Measurements from ENCODE around the gene FMO4. TPM values are rescaled to one million over a fixed set of nuclear protein-coding genes. Genes with fewer than 3 reads are reported as not detected.

FMO4 gene
- total RNA-seq, 1 donor from 2014 or later = 1.1 TPM

DNA sequence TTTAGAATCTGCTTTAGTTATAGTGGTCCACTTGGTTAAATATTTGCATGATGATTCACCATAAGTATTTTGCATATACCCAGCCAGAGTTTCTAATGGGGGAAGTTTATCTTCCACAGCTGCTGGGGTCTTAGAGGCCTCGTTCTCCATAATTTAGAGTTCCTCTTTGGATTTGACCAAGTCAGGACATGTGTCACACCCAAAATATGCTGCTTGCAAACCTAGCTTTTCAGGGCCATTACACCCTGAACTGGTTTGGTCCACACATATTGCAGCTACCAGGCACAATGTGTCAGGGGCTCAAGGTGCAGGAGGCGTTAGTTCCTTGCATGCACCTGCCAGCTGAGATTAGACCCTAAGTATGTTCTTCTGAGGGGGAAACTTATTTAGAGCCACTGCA, 17.1 kb upstream of the FMO4 start:
- no peaks in the 10 kb centered on the region for H3K36me3 ChIP-seq (ENCODE audit: insufficient read depth, low read length)
- no peak overlapping the region for H3K4me2 ChIP-seq (ENCODE audit: low read length)
- Mint-ChIP-seq H3K9me3 (ENCODE audit: unreplicated experiment) (peaks cover 13% of the 10 kb centered on the region), H3K36me3 (ENCODE audit: low read depth, unreplicated experiment) (peaks cover 3% of the 10 kb centered on the region), H3K27ac (ENCODE audit: unreplicated experiment) (no peak overlapping the region), H3K27me3 (ENCODE audit: low read depth, unreplicated experiment) (no peaks in the 10 kb centered on the region), H3K4me3 (ENCODE audit: unreplicated experiment) (no peak overlapping the region), H3K4me1 (ENCODE audit: low read depth, unreplicated experiment) (no peaks in the 10 kb centered on the region)
- DNase-seq (ENCODE audit: low read depth) (no peak), FAIRE-seq (no peak)
- H3K27ac ChIP-seq (ENCODE audit: low read depth, low read length) = no peak overlapping the region
- H3K79me2 ChIP-seq (ENCODE audit: insufficient read depth, low read length) = no peaks in the 10 kb centered on the region
- no peak overlapping the region for H3K9ac ChIP-seq (ENCODE audit: low read length)
- TF ChIP-seq, protein P1, sequence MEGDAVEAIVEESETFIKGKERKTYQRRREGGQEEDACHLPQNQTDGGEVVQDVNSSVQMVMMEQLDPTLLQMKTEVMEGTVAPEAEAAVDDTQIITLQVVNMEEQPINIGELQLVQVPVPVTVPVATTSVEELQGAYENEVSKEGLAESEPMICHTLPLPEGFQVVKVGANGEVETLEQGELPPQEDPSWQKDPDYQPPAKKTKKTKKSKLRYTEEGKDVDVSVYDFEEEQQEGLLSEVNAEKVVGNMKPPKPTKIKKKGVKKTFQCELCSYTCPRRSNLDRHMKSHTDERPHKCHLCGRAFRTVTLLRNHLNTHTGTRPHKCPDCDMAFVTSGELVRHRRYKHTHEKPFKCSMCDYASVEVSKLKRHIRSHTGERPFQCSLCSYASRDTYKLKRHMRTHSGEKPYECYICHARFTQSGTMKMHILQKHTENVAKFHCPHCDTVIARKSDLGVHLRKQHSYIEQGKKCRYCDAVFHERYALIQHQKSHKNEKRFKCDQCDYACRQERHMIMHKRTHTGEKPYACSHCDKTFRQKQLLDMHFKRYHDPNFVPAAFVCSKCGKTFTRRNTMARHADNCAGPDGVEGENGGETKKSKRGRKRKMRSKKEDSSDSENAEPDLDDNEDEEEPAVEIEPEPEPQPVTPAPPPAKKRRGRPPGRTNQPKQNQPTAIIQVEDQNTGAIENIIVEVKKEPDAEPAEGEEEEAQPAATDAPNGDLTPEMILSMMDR (IDR thresholded peaks at IDR 0.05; ENCODE audit: insufficient read depth, low read depth, low read length) = no peak
- H4K20me1 ChIP-seq (ENCODE audit: insufficient read depth, low read length) = no peaks in the 10 kb centered on the region
- no peak overlapping the region for H3K4me3 ChIP-seq (ENCODE audit: insufficient read depth, low read depth, low read length)
- peaks cover 4% of the 10 kb centered on the region for H3K9me3 ChIP-seq (ENCODE audit: insufficient read depth, low read depth, low read length)
- H2AFZ ChIP-seq (ENCODE audit: low read depth, low read length) = no peak overlapping the region
- no peaks in the 10 kb centered on the region for H3K4me1 ChIP-seq (ENCODE audit: insufficient read depth, low read length)
- H3K27me3 ChIP-seq (ENCODE audit: insufficient read depth, low read length) = peaks cover 2% of the 10 kb centered on the region

DNA sequence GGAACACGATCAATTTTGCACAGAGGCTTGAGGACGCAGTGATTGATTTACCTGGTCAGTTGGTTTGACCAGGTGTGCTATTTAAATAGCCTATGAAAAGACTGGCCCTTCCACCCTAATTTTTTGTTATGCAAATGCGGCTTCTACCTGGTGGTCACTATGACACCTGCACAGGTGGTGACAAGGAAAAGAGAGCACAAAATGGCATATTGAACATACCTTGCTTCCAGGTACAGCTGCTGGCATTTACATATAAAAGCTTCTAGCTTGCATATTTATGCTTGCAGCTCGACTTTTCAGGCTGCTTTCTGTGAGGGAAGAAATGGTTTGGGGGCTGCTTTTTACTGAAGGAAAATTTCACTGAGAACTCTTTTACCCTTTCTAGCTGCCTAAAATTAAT, 15.3 kb upstream of the FMO4 start:
- Histone ChIP-seq H3K79me2 (ENCODE audit: insufficient read depth, low read length) (no peaks in the 10 kb centered on the region), H2AFZ (ENCODE audit: low read depth, low read length) (no peak overlapping the region), H3K27ac (ENCODE audit: low read depth, low read length) (no peak overlapping the region), H3K4me3 (ENCODE audit: insufficient read depth, low read depth, low read length) (no peak overlapping the region), H3K4me2 (ENCODE audit: low read length) (no peak overlapping the region), H4K20me1 (ENCODE audit: insufficient read depth, low read length) (no peaks in the 10 kb centered on the region), H3K36me3 (ENCODE audit: insufficient read depth, low read length) (no peaks in the 10 kb centered on the region), H3K4me1 (ENCODE audit: insufficient read depth, low read length) (no peaks in the 10 kb centered on the region), H3K27me3 (ENCODE audit: insufficient read depth, low read length) (peaks cover 2% of the 10 kb centered on the region), H3K9me3 (ENCODE audit: insufficient read depth, low read depth, low read length) (peaks cover 4% of the 10 kb centered on the region), H3K9ac (ENCODE audit: low read length) (no peak overlapping the region)
- TF ChIP-seq, protein P1 (IDR thresholded peaks at IDR 0.05; ENCODE audit: insufficient read depth, low read depth, low read length) = no peak
- TF ChIP-seq EZH2 (IDR thresholded peaks at IDR 0.05; ENCODE audit: insufficient read depth, low read length) = no peak
- Mint-ChIP-seq H3K4me1 (ENCODE audit: low read depth, unreplicated experiment) (no peaks in the 10 kb centered on the region), H3K27me3 (ENCODE audit: low read depth, unreplicated experiment) (no peaks in the 10 kb centered on the region), H3K36me3 (ENCODE audit: low read depth, unreplicated experiment) (peaks cover 3% of the 10 kb centered on the region), H3K4me3 (ENCODE audit: unreplicated experiment) (no peak overlapping the region), H3K27ac (ENCODE audit: unreplicated experiment) (no peak overlapping the region), H3K9me3 (ENCODE audit: unreplicated experiment) (peaks cover 12% of the 10 kb centered on the region)
- DNase-seq (ENCODE audit: low read depth) = no peak
- no peak for FAIRE-seq

DNA sequence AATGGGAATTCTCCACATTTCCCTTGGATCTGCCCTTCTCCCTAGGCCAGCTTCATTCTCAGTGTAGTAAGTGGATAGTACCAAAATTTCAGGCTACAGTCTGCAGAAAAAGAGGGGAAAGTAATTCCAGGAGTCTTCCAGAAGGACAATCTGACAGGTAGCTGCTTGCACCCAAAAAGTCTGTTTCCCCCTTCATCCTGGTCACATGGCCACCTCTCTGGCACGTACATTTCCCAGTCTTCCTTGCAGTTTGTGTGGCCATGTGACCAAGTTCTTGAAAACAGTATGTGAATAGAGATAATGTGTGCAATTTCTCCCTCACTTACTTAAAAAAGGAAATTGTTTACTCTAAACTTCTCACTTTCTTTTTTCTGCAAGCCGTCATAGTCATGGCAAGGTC, 14.6 kb upstream of the FMO4 start:
- H3K4me1 ChIP-seq (ENCODE audit: insufficient read depth, low read length) = no peaks in the 10 kb centered on the region
- Mint-ChIP-seq H3K9me3 (ENCODE audit: unreplicated experiment) (peaks cover 13% of the 10 kb centered on the region), H3K4me3 (ENCODE audit: unreplicated experiment) (no peak overlapping the region), H3K27me3 (ENCODE audit: low read depth, unreplicated experiment) (no peaks in the 10 kb centered on the region), H3K4me1 (ENCODE audit: low read depth, unreplicated experiment) (no peaks in the 10 kb centered on the region), H3K27ac (ENCODE audit: unreplicated experiment) (no peak overlapping the region), H3K36me3 (ENCODE audit: low read depth, unreplicated experiment) (peaks cover 3% of the 10 kb centered on the region)
- H3K27me3 ChIP-seq (ENCODE audit: insufficient read depth, low read length) = peaks cover 2% of the 10 kb centered on the region
- no peaks in the 10 kb centered on the region for H3K36me3 ChIP-seq (ENCODE audit: insufficient read depth, low read length)
- H3K9me3 ChIP-seq (ENCODE audit: insufficient read depth, low read depth, low read length) = peaks cover 4% of the 10 kb centered on the region
- no peaks in the 10 kb centered on the region for H4K20me1 ChIP-seq (ENCODE audit: insufficient read depth, low read length)
- no peak overlapping the region for H3K4me2 ChIP-seq (ENCODE audit: low read length)
- H3K4me3 ChIP-seq (ENCODE audit: insufficient read depth, low read depth, low read length) = no peak overlapping the region
- FAIRE-seq (no peak), DNase-seq (ENCODE audit: low read depth) (no peak)
- H3K27ac ChIP-seq (ENCODE audit: low read depth, low read length) = no peak overlapping the region
- no peaks in the 10 kb centered on the region for H3K79me2 ChIP-seq (ENCODE audit: insufficient read depth, low read length)
- H3K9ac ChIP-seq (ENCODE audit: low read length) = no peak overlapping the region
- no peak overlapping the region for H2AFZ ChIP-seq (ENCODE audit: low read depth, low read length)
- TF ChIP-seq, protein P1 (IDR thresholded peaks at IDR 0.05; ENCODE audit: insufficient read depth, low read depth, low read length) = no peak
- no peak for TF ChIP-seq EZH2 (IDR thresholded peaks at IDR 0.05; ENCODE audit: insufficient read depth, low read length)

All from astrocyte (in vitro differentiated cells and primary cell).